Activated CD8-positive, alpha-beta memory T cell treated with anti-CD3 and anti-CD28 coated beads, Interleukin-2, amount 50 U/mL, for 1 hour (primary cell): ENCODE measurements around the gene PLXNA2.

Source experiments
- DNase-seq: peaks from one replicate; pipeline ENCODE4 v3.0.0-alpha.2; 2020; ENCODE audit errors: extremely low read depth

The PLXNA2 gene

DNA sequence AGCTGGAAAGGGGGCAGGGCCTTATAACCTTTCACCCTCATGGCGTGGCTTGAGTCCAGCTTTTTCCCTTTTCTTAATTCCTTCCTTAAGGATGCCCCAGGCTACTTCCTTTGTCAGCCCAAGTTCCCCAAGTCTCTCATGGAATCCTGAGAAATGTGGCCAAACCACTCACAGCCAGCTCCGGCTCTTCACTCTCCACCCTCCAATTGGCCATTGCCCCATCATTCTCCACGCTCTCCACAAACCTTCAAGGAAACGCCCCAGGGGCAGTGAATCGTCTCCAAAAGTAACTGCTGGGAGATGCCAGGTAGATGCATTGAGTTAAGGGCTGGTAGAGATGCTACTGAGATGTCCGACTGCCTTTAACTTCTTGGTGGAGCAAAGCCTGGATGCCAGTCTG lies 219.8 kb downstream of the PLXNA2 start:
- DNase-seq: no peak

GRCh38 chr1:208019257-208019656 lies 224.9 kb downstream of the PLXNA2 start:
- no peak for DNase-seq

DNA sequence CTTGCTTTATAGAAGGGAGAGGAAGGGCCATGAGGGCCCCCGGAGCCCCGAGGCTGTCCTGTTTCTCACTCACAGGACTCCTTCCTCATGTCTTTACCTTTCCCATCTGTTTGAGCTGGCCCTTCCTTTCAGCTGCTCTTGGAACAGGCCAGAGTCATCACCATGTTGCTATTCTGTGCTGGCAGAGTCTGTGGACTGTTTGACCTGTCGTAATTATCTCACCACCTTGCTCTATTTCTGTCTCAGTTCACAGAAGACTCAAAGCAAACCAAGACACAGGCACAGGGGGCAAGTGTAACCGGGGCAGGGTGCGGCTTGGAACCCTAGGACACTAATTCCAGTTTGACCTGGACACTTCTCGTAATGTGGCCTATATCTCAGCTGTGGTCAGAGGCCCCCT lies 228.9 kb downstream of the PLXNA2 start:
- no peak for DNase-seq

DNA sequence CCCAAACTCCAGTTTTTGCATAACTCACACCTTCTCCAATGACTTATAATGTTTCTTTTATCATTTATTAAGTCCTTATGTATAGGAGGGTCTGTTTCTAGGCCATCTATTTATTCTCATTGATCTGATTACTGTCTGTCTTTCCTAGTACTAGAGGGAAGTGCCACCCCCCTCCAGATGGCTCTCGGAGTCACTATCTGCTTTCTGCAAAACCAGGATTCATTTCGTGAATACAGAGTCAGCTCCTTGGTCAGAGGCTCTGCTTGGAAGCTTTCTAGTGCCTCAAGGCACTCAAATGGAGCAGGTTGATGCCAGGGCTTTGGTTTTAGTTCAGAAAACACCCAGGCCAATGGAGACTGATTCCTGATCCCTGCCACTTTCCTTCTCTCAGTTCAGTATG lies 231.0 kb downstream of the PLXNA2 start:
- no peak for DNase-seq

DNA sequence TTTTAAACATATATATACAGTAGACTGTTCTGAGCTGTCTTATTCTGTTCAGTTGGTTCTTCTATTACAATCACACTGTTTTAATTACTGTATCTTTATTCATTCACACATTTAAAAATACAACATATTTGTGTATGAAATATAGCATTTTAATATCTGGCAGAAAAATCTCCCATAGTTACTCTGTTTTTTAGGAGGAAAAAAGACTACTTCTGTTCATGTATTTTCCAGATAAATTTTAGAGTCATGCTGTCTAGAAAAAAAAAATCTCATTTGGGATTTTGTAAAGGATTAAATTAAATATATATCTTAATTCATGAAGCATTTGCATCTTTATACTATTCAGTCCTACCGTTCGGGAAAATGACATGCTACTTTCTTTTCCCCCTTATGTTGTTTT lies 231.5 kb downstream of the PLXNA2 start:
- no peak for DNase-seq

- DNase-seq: no peak
Observed at GRCh38 chr1:208010487-208011071, 233.6 kb downstream of the PLXNA2 start.

DNA sequence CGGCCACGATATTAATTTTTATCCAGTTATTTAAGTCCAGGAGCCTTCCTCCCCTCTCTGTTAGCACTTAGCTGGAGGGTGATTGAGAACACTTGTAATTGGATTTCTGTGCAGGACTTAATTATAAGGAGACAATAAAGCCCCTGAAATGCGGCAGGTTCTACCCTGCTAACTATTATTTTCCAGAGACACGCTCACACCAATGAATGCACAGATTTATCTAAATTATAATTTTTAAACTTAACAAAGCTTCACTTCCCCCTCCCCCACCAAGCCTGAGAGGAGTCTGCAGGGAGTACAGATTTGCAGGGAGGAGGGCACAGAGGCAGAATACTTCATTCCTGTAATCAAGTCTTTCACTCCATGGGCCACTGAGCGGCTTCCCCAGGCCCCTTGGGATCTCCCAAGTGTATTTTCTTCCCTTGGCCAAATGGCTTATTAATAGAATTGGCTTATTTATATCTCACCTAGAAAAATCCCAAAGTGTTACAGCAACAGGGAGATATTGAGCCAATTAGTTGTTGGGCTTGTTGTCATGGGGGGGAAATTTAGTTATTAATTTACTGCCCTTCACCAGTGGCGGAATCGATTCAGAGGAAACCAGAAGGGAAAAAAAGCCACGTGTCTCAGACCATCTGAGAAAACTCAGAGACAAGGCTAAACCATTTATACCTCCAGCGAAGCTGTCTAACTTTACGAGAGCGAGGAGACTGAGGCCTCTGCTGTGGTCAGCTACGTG lies 234.3 kb downstream of the PLXNA2 start:
- DNase-seq: no peak

GRCh38 chr1:208009303-208009702 lies 234.9 kb downstream of the PLXNA2 start:
- DNase-seq: no peak

GRCh38 chr1:208008534-208008933 lies 235.7 kb downstream of the PLXNA2 start:
- DNase-seq: no peak

DNA sequence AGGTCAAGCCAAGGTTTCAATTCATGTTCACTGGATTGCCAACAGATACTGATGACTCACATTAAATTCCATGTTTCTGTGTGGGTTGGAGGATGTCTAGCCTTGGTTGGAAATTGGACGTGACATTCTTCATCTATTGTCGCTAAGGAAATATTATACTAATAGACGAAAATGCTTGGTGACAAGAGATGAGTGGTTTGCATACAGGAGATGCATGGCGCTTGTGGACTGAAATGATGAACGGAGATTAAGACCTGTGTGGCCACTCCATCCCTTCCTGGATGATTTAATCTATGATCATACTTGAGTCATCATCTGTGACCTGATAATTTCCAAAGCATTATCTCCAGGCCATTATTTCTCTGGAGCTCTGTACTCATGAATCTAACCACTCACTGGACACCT lies 236.2 kb downstream of the PLXNA2 start:
- DNase-seq: no peak

DNA sequence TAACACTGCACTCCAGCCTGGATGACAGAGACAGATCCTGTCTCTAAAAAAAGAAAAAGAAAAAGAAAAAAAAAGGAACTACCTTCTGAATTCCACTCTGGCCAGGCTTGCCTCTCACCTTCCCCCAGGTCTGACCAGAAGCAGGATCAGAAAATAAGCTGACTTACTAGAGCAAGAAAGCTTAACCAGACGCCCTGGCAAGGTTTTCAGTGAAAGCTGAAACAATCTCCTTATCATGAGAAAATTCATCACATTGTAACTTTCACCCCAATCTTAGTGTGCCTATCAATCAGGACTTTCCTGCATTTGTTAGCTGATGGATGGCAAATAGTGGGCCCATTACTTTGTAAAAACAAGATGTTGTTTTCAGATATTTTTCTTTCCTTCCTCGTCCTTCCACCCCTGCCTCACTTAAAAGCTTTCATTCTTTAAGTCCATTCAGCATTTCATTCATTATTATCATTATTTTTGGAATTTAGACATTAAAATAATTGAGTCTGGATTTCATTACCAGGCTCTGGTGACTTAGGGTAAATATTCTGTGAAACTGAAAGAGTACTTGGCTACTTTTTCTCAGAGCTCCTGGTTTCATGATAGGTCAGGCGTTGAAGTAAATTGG lies 236.8 kb downstream of the PLXNA2 start:
- no peak for DNase-seq

DNA sequence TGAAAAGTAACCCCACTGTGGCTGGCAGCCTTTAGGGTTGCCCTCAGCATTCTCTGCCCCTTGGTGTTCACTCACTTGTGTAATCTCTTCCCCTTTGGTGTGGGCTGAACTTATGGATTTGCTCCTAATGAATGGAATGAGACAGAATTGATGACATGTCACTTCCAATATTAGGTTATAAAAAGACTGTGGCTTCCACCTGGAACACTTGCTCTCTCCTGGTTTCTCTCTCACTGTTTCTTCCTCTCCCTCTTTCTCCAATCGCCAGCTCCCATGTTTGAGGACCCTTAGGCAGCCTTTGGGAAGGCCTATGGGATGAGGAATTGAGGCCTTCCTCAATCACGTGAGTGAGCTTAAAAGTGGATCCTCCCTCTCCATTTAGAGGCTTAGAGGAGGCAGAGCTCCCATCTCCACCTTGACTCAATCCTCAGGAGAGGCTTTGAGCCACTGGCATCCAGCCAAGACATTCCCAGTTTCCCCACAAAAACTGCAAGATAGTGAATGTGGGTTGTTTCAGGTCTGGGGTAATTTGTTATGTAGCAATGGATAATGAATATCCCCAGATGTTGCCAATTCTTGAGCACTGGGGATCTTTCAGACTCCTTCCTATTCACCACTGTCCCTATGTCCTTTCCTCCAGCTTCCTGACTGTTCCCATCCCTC lies 237.8 kb downstream of the PLXNA2 start:
- no peak for DNase-seq

DNA sequence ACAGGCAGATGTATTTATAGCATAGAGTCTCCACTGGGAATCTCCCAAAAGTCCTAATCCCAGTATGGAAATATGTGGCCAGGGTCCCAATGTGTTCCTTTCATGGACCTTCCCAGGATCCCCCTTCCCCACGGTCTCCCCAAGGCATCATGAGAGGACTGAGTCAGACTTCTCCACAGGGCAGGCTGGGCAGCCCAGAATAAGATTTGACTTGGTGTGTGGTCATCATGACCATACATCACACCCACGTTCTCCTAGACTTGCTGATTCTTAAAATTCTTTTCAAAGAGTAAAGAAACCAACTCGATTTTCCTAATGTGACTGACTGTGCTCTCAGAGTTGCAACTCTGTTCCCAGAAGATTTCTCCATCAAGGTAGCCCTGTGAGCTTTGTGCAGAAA lies 239.3 kb downstream of the PLXNA2 start:
- no peak for DNase-seq

DNA sequence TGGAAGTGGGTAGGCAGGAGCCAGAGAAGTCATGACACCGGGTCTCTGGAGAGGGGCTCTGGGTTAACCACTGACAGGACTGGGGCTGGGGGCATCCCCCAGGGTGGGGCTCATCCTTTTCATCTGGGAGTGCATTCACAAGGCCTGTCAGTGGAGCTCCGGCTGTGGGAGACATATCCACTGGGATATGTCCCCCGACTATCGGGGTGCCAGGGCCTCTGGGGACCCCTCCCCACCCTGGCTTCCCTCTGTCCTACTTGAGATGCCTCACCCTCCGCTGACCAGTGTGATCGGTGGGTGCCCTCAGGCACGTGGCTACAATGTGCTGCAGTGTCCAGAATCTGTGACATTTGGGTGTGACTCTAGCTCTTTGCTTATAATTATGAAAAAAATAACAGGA lies 240.9 kb downstream of the PLXNA2 start:
- no peak for DNase-seq

- DNase-seq: no peak
Observed at GRCh38 chr1:208002672-208003071, 241.5 kb downstream of the PLXNA2 start.

GRCh38 chr1:208002078-208002477 lies 242.1 kb downstream of the PLXNA2 start:
- DNase-seq: no peak

GRCh38 chr1:208000504-208000903 lies 243.7 kb downstream of the PLXNA2 start:
- no peak for DNase-seq

DNA sequence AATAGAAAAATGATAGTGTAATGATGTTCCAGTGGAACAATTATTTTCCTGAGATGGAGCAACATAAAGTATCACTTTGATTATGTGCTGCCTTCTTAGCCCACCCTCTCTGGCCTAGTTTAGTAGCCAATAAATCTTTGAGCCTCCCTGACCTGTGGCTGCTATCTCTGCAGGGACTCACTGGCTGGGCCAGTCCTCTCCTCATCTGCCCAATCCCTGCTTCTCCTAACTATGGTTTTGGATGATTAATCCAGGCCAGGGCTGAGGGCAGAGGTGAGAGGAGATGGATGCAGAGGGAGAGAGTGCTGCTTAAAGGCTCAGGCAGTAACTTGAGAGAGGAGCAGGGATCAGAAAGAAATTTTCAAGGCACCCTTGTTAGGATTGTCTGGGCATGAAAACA lies 244.2 kb downstream of the PLXNA2 start:
- no peak for DNase-seq

DNA sequence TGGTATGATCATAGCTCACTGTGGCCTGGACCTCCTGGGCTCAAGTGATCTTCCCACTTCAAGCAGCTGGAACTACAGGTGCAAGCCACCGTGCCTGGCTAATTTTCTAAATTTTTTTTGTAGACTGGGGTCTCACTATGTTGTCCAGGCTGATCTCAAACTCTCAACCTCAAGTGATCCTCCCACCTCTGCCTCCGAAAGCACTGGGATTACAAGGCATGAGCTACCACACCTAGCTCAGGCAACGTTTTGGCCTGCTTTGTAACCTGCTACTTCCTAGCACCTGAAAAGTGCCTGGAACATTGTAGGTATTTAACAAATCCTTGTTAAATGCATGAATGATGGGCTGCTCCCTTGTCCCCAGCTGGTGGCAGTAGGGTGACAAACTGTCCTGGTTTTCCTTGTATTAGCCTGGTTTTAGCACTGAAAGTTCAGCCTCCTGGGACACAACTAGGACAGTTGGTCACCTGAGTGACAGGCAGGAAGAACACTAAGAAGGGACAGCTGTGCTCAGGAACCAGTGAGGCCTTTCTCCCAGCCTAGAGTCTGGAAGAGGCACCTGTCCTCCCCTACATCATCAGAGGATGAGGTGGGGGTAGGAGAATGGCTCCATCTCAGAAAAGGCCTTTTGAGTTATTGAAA lies 244.8 kb downstream of the PLXNA2 start:
- DNase-seq: no peak

GRCh38 chr1:207998691-207999090 lies 245.5 kb downstream of the PLXNA2 start:
- DNase-seq: no peak

- DNase-seq: peak; percentile 3
Observed at GRCh38 chr1:207997486-207998268, 246.5 kb downstream of the PLXNA2 start.

GRCh38 chr1:207996636-207997035 lies 247.5 kb downstream of the PLXNA2 start:
- DNase-seq: no peak
